PC-9 (cell line): ENCODE results near the gene GNG8. TPM values are rescaled to one million over a fixed set of nuclear protein-coding genes. Genes with fewer than 3 reads are reported as not detected.

Experiments
- BruUV-seq: library from RNA; stranded (reverse); fragments of 400-500 nt; replicated peaks from 2 replicates; lab custom pipeline; 2021; lab: Mats Ljungman, UMichigan
- CTCF ChIA-PET: fragments of 300-600 bp; sonication (Branson Sonifier 250); formaldehyde crosslinking; loops from one replicate; lab custom pipeline; 2022; ENCODE audit warnings: antibody characterized with exemption; lab: Charles Lee
- POLR2A ChIA-PET: fragments of 300-600 bp; sonication (Branson Sonifier 250); formaldehyde crosslinking; loops from one replicate; lab custom pipeline; 2022; ENCODE audit warnings: antibody characterized with exemption; ENCODE audit not compliant: unreplicated experiment; lab: Charles Lee
- DNase-seq, 2 experiments: peaks; one replicate each; pipeline versions ENCODE4 v3.0.0 to v3.0.0-alpha.2; 2015 to 2022; ENCODE audit warnings: mixed read lengths in 1 of 2
- H2AFZ ChIP-seq: fragments of 200-600 bp; sonication (generic); 2 replicates; pipeline ENCODE4 v1.8.1; 2017; ENCODE audit warnings: antibody characterized with exemption
- H3F3A ChIP-seq: fragments of 200-600 bp; sonication (generic); 2 replicates; pipeline ENCODE4 v1.8.1; 2017; ENCODE audit warnings: antibody characterized with exemption, mild to moderate bottlenecking, low read depth; ENCODE audit not compliant: insufficient read depth
- H3K27ac ChIP-seq: fragments of 200-600 bp; sonication (generic); 2 replicates; pipeline ENCODE4 v1.6.1; 2016; ENCODE audit warnings: mixed run types
- H3K27me3 ChIP-seq: fragments of 200-600 bp; sonication (generic); 2 replicates; pipeline ENCODE4 v1.6.1; 2016; ENCODE audit warnings: low read depth, mixed run types; ENCODE audit not compliant: insufficient read depth
- H3K36me3 ChIP-seq: fragments of 200-600 bp; sonication (generic); 2 replicates; pipeline ENCODE4 v1.6.1; 2016; ENCODE audit warnings: low read depth, mixed run types
- H3K4me1 ChIP-seq: fragments of 200-600 bp; sonication (generic); replicated peaks from 2 replicates; pipeline ENCODE4 v1.6.1; 2016; ENCODE audit warnings: mixed run types; ENCODE audit not compliant: insufficient read depth
- H3K4me2 ChIP-seq: fragments of 200-600 bp; sonication (generic); 2 replicates; pipeline ENCODE4 v1.6.1; 2017; ENCODE audit warnings: mixed run types
- H3K4me3 ChIP-seq: fragments of 200-600 bp; sonication (generic); 2 replicates; pipeline ENCODE4 v1.6.1; 2016; ENCODE audit warnings: mixed run types
- H3K79me2 ChIP-seq: fragments of 200-600 bp; sonication (generic); 2 replicates; pipeline ENCODE4 v1.6.1; 2017; ENCODE audit warnings: low read depth, mixed run types
- H3K9me2 ChIP-seq: fragments of 200-600 bp; sonication (generic); 2 replicates; pipeline ENCODE4 v1.8.1; 2017; ENCODE audit warnings: mild to moderate bottlenecking; ENCODE audit not compliant: insufficient read depth
- H3K9me3 ChIP-seq: fragments of 200-600 bp; sonication (generic); 2 replicates; pipeline ENCODE4 v1.8.1; 2016; ENCODE audit warnings: low read depth; ENCODE audit not compliant: insufficient read depth
- H4K20me1 ChIP-seq: fragments of 200-600 bp; sonication (generic); 2 replicates; pipeline ENCODE4 v1.8.1; 2017; ENCODE audit not compliant: insufficient read depth
- EZH2 ChIP-seq: fragments of 200-600 bp; sonication (generic); IDR thresholded peaks from 2 replicates; pipeline ENCODE4 v1.8.0; 2017; ENCODE audit warnings: antibody characterized with exemption, low read depth
- intact Hi-C: fragments of 100-400 bp; cut with micrococcal nuclease; formaldehyde crosslinking; loops from one replicate; pipeline ENCODE4 v1.10.0; 2022; ENCODE audit not compliant: unreplicated experiment
- total RNA-seq: library from RNA; stranded (reverse); gene quantifications from 2 replicates; pipeline ENCODE4 v1.2.3, GENCODE V29; 2021
- TF ChIP-seq, protein P1 (sequence below): fragments of 200-600 bp; sonication (generic); conservative IDR thresholded peaks from 2 replicates; pipeline ENCODE4 v1.6.1; 2017; ENCODE audit warnings: mixed run types, antibody characterized with exemption, mild to moderate bottlenecking, moderate library complexity

The GNG8 gene
- total RNA-seq, 1 experiment from 2014 or later, result not detected

DNA sequence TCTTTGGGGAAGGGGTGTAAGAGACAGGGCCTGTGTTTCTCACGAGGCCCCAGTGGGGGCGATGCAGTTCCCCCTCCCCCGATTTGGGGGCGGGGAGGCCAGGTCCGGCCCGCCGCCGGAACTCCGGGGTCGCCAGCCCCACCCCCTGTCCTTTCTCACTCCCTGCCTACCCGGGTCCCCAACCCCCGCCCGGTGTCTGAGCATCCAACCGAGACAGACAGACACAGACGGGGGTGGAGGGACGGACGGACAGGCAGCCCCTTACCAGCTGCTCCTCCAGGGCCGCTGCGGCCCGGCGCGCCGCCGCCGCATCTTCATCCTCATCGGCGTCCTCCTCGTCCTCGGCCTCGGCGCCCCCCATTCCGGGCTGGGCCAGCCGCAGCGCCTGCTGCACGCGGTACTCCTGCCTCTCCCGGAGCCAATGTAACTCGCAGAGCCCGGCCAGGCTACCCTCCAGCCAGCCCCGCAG, 24.6 kb upstream of the GNG8 start:
- Histone ChIP-seq H3K27me3 (peaks cover 31% of the 10 kb centered on the region), H3K4me3 (peak overlapping the region; percentile 59), H3K79me2 (no peaks in the 10 kb centered on the region), H3K27ac (no peak overlapping the region), H3K36me3 (no peaks in the 10 kb centered on the region), H3K4me2 (peak overlapping the region; percentile 93), H3K9me2 (no peaks in the 10 kb centered on the region), H4K20me1 (no peaks in the 10 kb centered on the region; the same call in 1 of the 2 replicates), H3K4me1 (peaks cover 12% of the 10 kb centered on the region), H3F3A (peaks cover 17% of the 10 kb centered on the region), H3K9me3 (no peaks in the 10 kb centered on the region), H2AFZ (peak overlapping the region; percentile 66)
- CTCF ChIA-PET, result interaction anchor here (0.7 to 2.0 kb wide), 4 partner anchors 29 to 364 kb away, joined by 3 to 19 read pairs (median 6); no protein-coding TSS in a partner anchor
- POLR2A ChIA-PET, result interaction anchor here (0.6 to 0.8 kb wide), 4 partner anchors 54 to 1827 kb away, joined by 3 to 16 read pairs (median 3); no protein-coding TSS in a partner anchor
- DNase-seq, result no peak
- intact Hi-C loops, result loop anchor here (1.0 kb wide), 1 partner anchor 26 kb away; no protein-coding TSS in a partner anchor
- no TSS peak for BruUV-seq
- peak; percentile 76; the same call in 1 of the 2 replicates for TF ChIP-seq EZH2
- TF ChIP-seq, protein P1, sequence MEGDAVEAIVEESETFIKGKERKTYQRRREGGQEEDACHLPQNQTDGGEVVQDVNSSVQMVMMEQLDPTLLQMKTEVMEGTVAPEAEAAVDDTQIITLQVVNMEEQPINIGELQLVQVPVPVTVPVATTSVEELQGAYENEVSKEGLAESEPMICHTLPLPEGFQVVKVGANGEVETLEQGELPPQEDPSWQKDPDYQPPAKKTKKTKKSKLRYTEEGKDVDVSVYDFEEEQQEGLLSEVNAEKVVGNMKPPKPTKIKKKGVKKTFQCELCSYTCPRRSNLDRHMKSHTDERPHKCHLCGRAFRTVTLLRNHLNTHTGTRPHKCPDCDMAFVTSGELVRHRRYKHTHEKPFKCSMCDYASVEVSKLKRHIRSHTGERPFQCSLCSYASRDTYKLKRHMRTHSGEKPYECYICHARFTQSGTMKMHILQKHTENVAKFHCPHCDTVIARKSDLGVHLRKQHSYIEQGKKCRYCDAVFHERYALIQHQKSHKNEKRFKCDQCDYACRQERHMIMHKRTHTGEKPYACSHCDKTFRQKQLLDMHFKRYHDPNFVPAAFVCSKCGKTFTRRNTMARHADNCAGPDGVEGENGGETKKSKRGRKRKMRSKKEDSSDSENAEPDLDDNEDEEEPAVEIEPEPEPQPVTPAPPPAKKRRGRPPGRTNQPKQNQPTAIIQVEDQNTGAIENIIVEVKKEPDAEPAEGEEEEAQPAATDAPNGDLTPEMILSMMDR, result no peak

DNA sequence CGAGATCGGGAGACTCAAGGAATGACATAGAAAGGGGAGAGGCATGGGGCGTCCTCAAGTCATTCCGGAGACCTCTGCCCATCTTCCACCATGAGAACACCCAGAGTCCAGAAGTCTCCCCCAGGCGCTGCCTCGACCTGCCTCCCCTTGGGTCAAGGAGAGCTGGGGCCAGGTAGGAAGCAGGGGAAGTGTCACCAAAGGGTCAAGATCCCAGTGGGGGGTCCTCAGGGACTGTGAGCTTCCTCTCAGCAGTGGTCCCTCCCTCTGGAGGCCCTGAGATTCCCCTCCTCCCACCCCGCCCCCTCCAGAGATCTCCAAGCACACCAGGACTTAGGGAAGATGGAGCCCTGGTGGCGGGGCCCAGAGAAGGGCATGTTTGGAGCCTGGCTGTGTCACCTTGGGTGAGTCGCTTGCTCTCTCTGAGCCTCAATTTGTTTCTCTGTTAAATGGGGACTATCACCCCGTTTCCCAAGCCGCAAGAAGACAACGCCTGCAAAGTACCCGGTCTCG, 24.1 kb upstream of the GNG8 start:
- no peaks in the 10 kb centered on the region for H3K9me2 ChIP-seq
- CTCF ChIA-PET, result no interaction called here
- H3K27ac ChIP-seq, result no peak overlapping the region
- POLR2A ChIA-PET, result no interaction called here
- H3K4me3 ChIP-seq, result no peak overlapping the region
- no peak for DNase-seq
- TF ChIP-seq, protein P1, result no peak
- no peak for TF ChIP-seq EZH2
- no TSS peak for BruUV-seq
- no peaks in the 10 kb centered on the region for H3K36me3 ChIP-seq
- H3K4me2 ChIP-seq, result peak overlapping the region; percentile 93; the same call in 1 of the 2 replicates
- H3F3A ChIP-seq, result peaks cover 17% of the 10 kb centered on the region
- no peaks in the 10 kb centered on the region; the same call in 1 of the 2 replicates for H4K20me1 ChIP-seq
- no peaks in the 10 kb centered on the region for H3K9me3 ChIP-seq
- no peak overlapping the region for H2AFZ ChIP-seq
- H3K4me1 ChIP-seq, result peaks cover 12% of the 10 kb centered on the region
- H3K79me2 ChIP-seq, result no peaks in the 10 kb centered on the region
- intact Hi-C loops, result no loop called here
- H3K27me3 ChIP-seq, result peaks cover 31% of the 10 kb centered on the region

DNA sequence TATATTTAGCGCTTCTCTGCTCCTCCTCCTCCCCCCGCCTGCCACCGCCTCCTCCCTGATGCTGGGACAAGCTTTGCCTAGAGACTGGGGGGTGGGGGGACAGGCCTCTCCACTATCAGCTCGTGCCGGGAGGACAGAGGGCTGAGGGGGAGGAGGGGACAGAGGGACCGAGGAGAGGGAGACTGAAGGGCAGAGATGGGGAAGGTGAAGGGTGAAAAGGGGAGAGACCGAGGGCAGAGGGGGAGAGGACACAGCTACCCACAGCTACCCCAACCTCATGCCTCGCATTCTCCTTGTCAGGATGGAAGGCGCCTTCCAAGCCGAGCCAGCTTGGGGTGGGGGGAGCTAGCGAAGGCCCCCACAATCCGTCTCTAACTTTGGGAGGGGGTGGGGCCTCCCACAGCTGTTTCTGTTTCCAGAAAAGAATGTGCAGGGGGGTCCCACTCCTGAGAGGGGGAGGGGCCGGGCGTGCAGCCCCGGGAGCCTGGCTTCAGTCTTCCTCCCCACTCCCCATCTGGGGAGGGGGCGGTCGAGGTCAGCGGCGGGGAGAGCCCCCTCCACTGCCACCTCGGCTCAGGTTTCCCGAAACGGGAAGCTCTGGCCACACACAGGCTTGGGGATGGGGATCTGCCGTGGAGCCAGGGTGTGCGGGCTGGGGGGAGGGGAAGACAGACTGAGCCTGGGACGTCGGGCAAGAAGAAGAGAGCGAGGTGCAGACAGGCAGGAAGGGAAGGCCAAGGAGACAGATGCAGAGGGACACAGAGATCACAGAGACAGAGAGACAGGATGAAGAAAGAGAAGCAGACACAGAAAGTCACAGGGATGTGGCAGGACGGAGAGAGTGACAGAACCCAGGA, 23.4 kb upstream of the GNG8 start:
- H3K4me3 ChIP-seq, result no peak overlapping the region
- H3K79me2 ChIP-seq, result no peaks in the 10 kb centered on the region
- peak in 1 of 2 experiments; percentile 9 for DNase-seq
- H3K9me2 ChIP-seq, result no peaks in the 10 kb centered on the region
- peaks cover 17% of the 10 kb centered on the region for H3F3A ChIP-seq
- POLR2A ChIA-PET, result interaction anchor here (0.6 to 0.7 kb wide), 2 partner anchors 74 to 273 kb away, joined by 16 to 38 read pairs; no protein-coding TSS in a partner anchor
- peaks cover 31% of the 10 kb centered on the region for H3K27me3 ChIP-seq
- no peak; the same call in none of the 2 replicates for TF ChIP-seq EZH2
- TF ChIP-seq, protein P1, result no peak
- peak overlapping the region; percentile 27; the same call in 1 of the 2 replicates for H3K4me2 ChIP-seq
- H2AFZ ChIP-seq, result no peak overlapping the region
- no peak overlapping the region for H3K27ac ChIP-seq
- intact Hi-C loops, result no loop called here
- H3K36me3 ChIP-seq, result no peaks in the 10 kb centered on the region
- H3K4me1 ChIP-seq, result peaks cover 12% of the 10 kb centered on the region
- H4K20me1 ChIP-seq, result no peaks in the 10 kb centered on the region; the same call in 1 of the 2 replicates
- CTCF ChIA-PET, result interaction anchor here (0.7 kb wide), 1 partner anchor 45 kb away, joined by 17 read pairs; no protein-coding TSS in a partner anchor
- no peaks in the 10 kb centered on the region for H3K9me3 ChIP-seq
- BruUV-seq, result no TSS peak
